Neuronal stem cell (in vitro differentiated cells): ENCODE results near the gene RPS15.

Source experiments
- DNase-seq: peaks from one replicate; pipeline ENCODE4 v3.0.0-alpha.2; 2013; ENCODE audit warnings: low spot score
- H2AFZ ChIP-seq: one replicate; pipeline ENCODE4 v1.6.1; 2013; ENCODE audit warnings: mild to moderate bottlenecking, low read length, inconsistent platforms
- H2AK5ac ChIP-seq: 2 replicates; pipeline ENCODE4 v1.6.1; 2013; ENCODE audit warnings: low read depth, mild to moderate bottlenecking, inconsistent platforms, low read length, moderate library complexity, mixed read lengths
- H2BK120ac ChIP-seq: 2 replicates; pipeline ENCODE4 v1.6.1; 2013; ENCODE audit warnings: low read depth, mild to moderate bottlenecking, inconsistent platforms, low read length, moderate library complexity, mixed read lengths
- H2BK12ac ChIP-seq: one replicate; pipeline ENCODE4 v1.6.1; 2013; ENCODE audit warnings: low read length, inconsistent platforms
- H2BK15ac ChIP-seq: 2 replicates; pipeline ENCODE4 v1.6.1; 2013; ENCODE audit warnings: mild to moderate bottlenecking, low read length, inconsistent platforms, mixed read lengths
- H2BK5ac ChIP-seq: one replicate; pipeline ENCODE4 v1.6.1; 2013; ENCODE audit warnings: inconsistent platforms, mild to moderate bottlenecking, low read length, moderate library complexity
- H3K14ac ChIP-seq: one replicate; pipeline ENCODE4 v1.6.1; 2013; ENCODE audit warnings: low read length, inconsistent platforms
- H3K18ac ChIP-seq: 2 replicates; pipeline ENCODE4 v1.6.1; 2013; ENCODE audit warnings: low read length, inconsistent platforms
- H3K23ac ChIP-seq: 2 replicates; pipeline ENCODE4 v1.6.1; 2013; ENCODE audit warnings: low read depth, mild to moderate bottlenecking, mixed read lengths, low read length, inconsistent platforms; ENCODE audit not compliant: poor library complexity
- H3K27ac ChIP-seq: replicated peaks from 3 replicates; pipeline ENCODE4 v1.5.1; 2013; ENCODE audit warnings: low read length, inconsistent platforms
- H3K27me3 ChIP-seq, 3 experiments: 2 replicates each; pipeline ENCODE4 v1.6.1; 2013; ENCODE audit warnings: low read length in 3 of 3, mild to moderate bottlenecking in 2 of 3, inconsistent platforms in 1 of 3, low read depth in 1 of 3, mixed read lengths in 1 of 3, moderate library complexity in 1 of 3; ENCODE audit not compliant: control insufficient read depth in 3 of 3, insufficient read depth in 3 of 3
- H3K36me3 ChIP-seq, 2 donors: replicated peaks in 1 of 2; 2 replicates each; pipeline ENCODE4 v1.6.1; 2013; ENCODE audit warnings: low read length in 2 of 2; ENCODE audit not compliant: control insufficient read depth in 2 of 2, insufficient read depth in 2 of 2
- H3K4ac ChIP-seq: 2 replicates; pipeline ENCODE4 v1.6.1; 2013; ENCODE audit warnings: inconsistent platforms, mild to moderate bottlenecking, low read length, moderate library complexity
- H3K4me1 ChIP-seq, 2 donors: 1 replicate in 1 of 2; 2 replicates in 1 of 2; pipeline ENCODE4 v1.6.1; 2013; ENCODE audit warnings: low read length in 2 of 2, low read depth in 1 of 2; ENCODE audit not compliant: control insufficient read depth in 2 of 2, insufficient read depth in 1 of 2
- H3K4me2 ChIP-seq: one replicate; pipeline ENCODE4 v1.6.1; 2013; ENCODE audit warnings: mild to moderate bottlenecking, low read length, inconsistent platforms; ENCODE audit not compliant: insufficient read depth, poor library complexity, severe bottlenecking
- H3K4me3 ChIP-seq, 2 donors: 2 replicates each; pipeline ENCODE4 v1.5.1; 2013; ENCODE audit warnings: low read length in 2 of 2, mild to moderate bottlenecking in 2 of 2, inconsistent platforms in 1 of 2, moderate library complexity in 1 of 2
- H3K79me1 ChIP-seq: one replicate; pipeline ENCODE4 v1.6.1; 2013; ENCODE audit warnings: low read depth, mild to moderate bottlenecking, inconsistent platforms, low read length, moderate library complexity
- H3K9ac ChIP-seq: one replicate; pipeline ENCODE4 v1.6.1; 2013; ENCODE audit warnings: mild to moderate bottlenecking, low read depth, low read length, inconsistent platforms; ENCODE audit not compliant: poor library complexity
- H3K9me3 ChIP-seq, 2 donors: replicated peaks in 1 of 2; 2 replicates each; pipeline versions ENCODE3 to v1.6.1; 2013; ENCODE audit warnings: low read length in 2 of 2, mild to moderate bottlenecking in 2 of 2, inconsistent platforms in 1 of 2, low read depth in 1 of 2, mixed read lengths in 1 of 2, moderate library complexity in 1 of 2; ENCODE audit not compliant: control insufficient read depth in 2 of 2, insufficient read depth in 1 of 2
- H4K8ac ChIP-seq: one replicate; pipeline ENCODE4 v1.6.1; 2013; ENCODE audit warnings: low read depth, mild to moderate bottlenecking, inconsistent platforms, low read length, moderate library complexity
- H4K91ac ChIP-seq: one replicate; pipeline ENCODE4 v1.6.1; 2013; ENCODE audit warnings: low read length, low read depth, mild to moderate bottlenecking, inconsistent platforms; ENCODE audit not compliant: poor library complexity
- WGBS, 2 donors: extraction: QIAGEN DNeasy Blood & Tissue Kit; methylation state at CpG; one replicate each; pipeline ENCODE4 v1.1.7; 2013; ENCODE audit warnings: missing lambda C conversion rate in 2 of 2, mixed read lengths in 1 of 2; ENCODE audit not compliant: insufficient read length in 2 of 2, insufficient replicate concordance in 1 of 2; ENCODE audit errors: extremely low coverage in 2 of 2; 5-methylcytosine and 5-hydroxymethylcytosine counted together

The RPS15 gene

DNA sequence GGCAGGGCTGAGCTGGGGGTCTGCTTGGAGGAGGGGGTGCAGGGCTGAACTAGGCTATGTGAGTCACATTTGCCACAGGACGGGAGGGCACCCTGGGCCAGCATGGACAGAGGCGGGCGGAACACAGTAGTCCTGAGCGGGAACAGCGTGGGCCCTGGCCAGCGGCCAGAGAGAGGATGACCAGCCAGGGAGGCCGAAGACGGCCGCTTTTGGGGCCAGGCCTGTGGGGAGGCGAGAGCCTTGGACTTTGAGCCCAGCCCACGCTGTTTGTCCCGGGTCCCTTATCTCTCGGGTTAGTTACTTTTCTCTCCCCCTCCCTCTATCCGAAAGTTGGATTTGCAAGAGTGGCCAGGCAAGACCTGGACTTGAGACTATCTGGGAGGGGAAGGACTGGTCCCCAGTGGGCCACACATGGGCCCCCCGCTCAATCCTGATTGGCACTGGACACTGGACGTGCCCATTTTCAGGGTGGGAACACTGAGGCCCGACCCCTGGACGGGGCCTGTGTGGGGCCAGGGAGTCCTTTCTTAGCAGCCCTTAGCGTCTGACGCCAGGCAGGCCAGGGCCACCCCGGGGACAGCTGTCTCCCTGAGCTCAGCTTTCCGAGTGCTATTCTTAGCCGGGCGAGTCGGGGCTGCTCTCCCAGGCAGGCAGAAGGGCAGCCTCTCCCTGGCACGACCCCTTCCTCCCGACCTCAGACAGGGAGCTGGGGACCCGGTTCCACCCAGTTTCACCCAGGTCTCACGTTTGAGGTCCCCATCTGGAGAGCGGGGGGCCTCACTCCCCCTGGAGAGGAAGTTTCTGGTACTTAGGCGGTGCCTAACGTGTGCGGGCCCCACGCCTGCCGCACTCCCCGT lies 37.7 kb upstream of the RPS15 start:
- no peak for DNase-seq
- no peak overlapping the region for H4K91ac ChIP-seq
- peak overlapping the region; percentile 97 for H3K23ac ChIP-seq
- peak overlapping the region; percentile 74 to 94 for H3K4me3 ChIP-seq
- peak overlapping the region; percentile 96 for H3K9ac ChIP-seq
- H3K79me1 ChIP-seq: peaks cover 22% of the 10 kb centered on the region
- peak overlapping the region; percentile 89 for H3K4me2 ChIP-seq
- peak overlapping the region; percentile 89 for H2AFZ ChIP-seq
- no peak overlapping the region for H2BK120ac ChIP-seq
- peaks cover 3 to 4% of the 10 kb centered on the region in 2 donors for H3K4me1 ChIP-seq
- H3K36me3 ChIP-seq: peaks cover 4 to 17% of the 10 kb centered on the region in 2 donors
- H3K9me3 ChIP-seq: no peaks in the 10 kb centered on the region
- no CpG with 5 or more reads among the region's 36 CpGs for WGBS, 2 donors
- H2BK15ac ChIP-seq: peak overlapping the region; percentile 88
- H3K27ac ChIP-seq: no peak overlapping the region
- H2BK5ac ChIP-seq: peak overlapping the region; percentile 75
- peak overlapping the region; percentile 99 for H2AK5ac ChIP-seq
- no peaks in the 10 kb centered on the region for H3K27me3 ChIP-seq
- peak overlapping the region; percentile 90 for H3K14ac ChIP-seq
- no peak overlapping the region for H2BK12ac ChIP-seq
- H3K4ac ChIP-seq: peak overlapping the region; percentile 84
- H3K18ac ChIP-seq: peak overlapping the region; percentile 95
- no peak overlapping the region for H4K8ac ChIP-seq

DNA sequence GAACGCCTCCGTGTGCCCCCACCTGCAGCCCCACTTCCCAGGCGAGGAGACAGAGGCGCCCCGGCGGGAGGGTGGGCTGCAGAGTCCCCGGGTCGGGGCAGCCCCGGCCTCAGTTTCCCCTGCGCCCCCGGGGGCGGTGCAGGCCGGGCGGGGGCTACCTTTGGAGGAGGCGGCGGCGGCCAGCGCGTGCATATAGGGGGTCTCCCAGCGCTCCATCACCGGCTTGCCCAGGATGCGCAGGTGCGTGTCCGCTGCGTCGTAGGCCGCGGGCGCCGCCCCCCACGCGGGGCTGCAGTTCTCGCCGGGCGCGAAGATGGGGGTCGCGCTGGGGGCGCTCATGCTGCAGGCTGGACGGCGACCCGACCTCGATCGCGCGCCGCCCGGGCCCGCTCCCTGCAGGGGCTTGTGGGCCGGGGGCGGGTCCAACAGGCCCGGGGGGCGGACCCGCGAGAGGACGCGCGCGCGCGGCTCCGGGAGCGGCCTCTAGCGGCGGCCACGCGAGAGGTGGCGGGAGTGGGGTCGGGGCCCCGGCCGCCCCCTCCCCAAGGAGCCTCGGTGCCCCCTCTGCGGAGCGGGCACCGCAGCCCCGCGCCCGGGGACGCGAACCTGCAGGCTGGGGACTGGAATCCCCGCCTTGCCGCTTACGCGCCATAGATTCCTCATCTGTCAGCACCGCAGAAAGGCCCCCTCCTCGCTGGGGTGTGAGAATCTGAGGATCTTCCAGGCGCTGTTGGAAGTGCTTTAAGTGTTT lies 36.9 kb upstream of the RPS15 start, which contains the start of gene GAMT:
Gene GAMT (minus strand): TSS at position 405 of the 751 bp plus-strand sequence. CDS start 66 bp downstream, at position 339.
- no CpG with 5 or more reads among the region's 87 CpGs for whole genome bisulfite sequencing, 2 donors
- peak; percentile 46 for DNase-seq
- H3K27ac ChIP-seq: no peak within 1 kb of the TSS

DNA sequence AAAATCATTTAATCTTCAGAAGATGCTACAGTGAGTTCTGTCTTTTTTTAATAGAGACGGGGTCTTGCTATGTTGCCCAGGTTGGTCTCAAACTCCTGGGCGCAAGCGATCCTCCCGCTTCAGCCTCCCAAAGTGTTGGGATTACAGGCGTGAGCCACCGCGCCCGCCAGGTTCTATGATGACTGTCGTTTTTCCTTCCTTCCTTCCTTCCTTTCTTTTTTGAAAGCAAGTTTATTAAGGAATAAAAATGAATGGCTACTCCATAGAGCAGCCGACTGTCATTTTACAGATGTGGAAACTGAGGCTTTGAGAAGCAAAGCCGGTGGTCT lies 36.3 kb upstream of the RPS15 start:
- DNase-seq: no peak
- Histone ChIP-seq H3K4me2 (peak overlapping the region; percentile 89), H3K23ac (no peak overlapping the region), H2BK15ac (no peak overlapping the region), H4K91ac (no peak overlapping the region), H2BK12ac (no peak overlapping the region), H2BK5ac (no peak overlapping the region), H2BK120ac (no peak overlapping the region), H3K27me3 (no peaks in the 10 kb centered on the region), H3K4ac (no peak overlapping the region), H2AK5ac (no peak overlapping the region), H3K14ac (no peak overlapping the region), H3K18ac (no peak overlapping the region), H3K79me1 (peaks cover 17% of the 10 kb centered on the region), H2AFZ (peak overlapping the region; percentile 89), H3K27ac (no peak overlapping the region), H3K36me3 (peaks cover 4 to 17% of the 10 kb centered on the region in 2 donors), H3K9ac (no peak overlapping the region), H3K4me3 (peak overlapping the region; percentile 74 to 83), H4K8ac (no peak overlapping the region), H3K4me1 (peaks cover 4 to 5% of the 10 kb centered on the region in 2 donors), H3K9me3 (no peaks in the 10 kb centered on the region)
- no CpG with 5 or more reads among the region's 11 CpGs for WGBS, 2 donors

More for the DNA sequence above, 36.9 kb upstream of the RPS15 start, which contains the start of gene GAMT:
- peak within 1 kb of the TSS; percentile 89 for H2AFZ ChIP-seq
- H3K4me3 ChIP-seq: peak within 1 kb of the TSS; percentile 74 to 94
- peak within 1 kb of the TSS; percentile 96 for H2BK12ac ChIP-seq
- H2BK5ac ChIP-seq: peak within 1 kb of the TSS; percentile 75
- peaks cover 21% of the 10 kb centered on the region for H3K79me1 ChIP-seq
- peak within 1 kb of the TSS; percentile 96 for H3K9ac ChIP-seq
- H3K18ac ChIP-seq: peak within 1 kb of the TSS; percentile 95
- no peaks in the 10 kb centered on the region for H3K27me3 ChIP-seq
- peak within 1 kb of the TSS; percentile 74 for H4K91ac ChIP-seq
- H3K9me3 ChIP-seq: no peaks in the 10 kb centered on the region
- no peak within 1 kb of the TSS for H4K8ac ChIP-seq
- peaks cover 3 to 4% of the 10 kb centered on the region in 2 donors for H3K4me1 ChIP-seq
- H3K4ac ChIP-seq: no peak within 1 kb of the TSS
- H2AK5ac ChIP-seq: peak within 1 kb of the TSS; percentile 99
- peak within 1 kb of the TSS; percentile 90 for H3K14ac ChIP-seq
- no peak within 1 kb of the TSS for H2BK120ac ChIP-seq
- peak within 1 kb of the TSS; percentile 89 for H3K4me2 ChIP-seq
- H3K36me3 ChIP-seq: peaks cover 4 to 17% of the 10 kb centered on the region in 2 donors
- peak within 1 kb of the TSS; percentile 98 for H2BK15ac ChIP-seq
- H3K23ac ChIP-seq: peak within 1 kb of the TSS; percentile 97
